GM23338 (cell line): ENCODE measurements around the gene MYL11. TPM values are rescaled to one million over a fixed set of nuclear protein-coding genes. Genes with fewer than 3 reads are reported as not detected.

Experiments used
- ATAC-seq: fragments of 200-7000 bp; cut with Tn5 transposase; 3 replicates; pipeline ENCODE4 v1.9.1; 2020
- DNase-seq: peaks from one replicate; pipeline ENCODE4 v3.0.0-alpha.2; 2015; ENCODE audit warnings: low spot score
- H2AFZ ChIP-seq: fragments of 200-600 bp; sonication (generic); 2 replicates; pipeline ENCODE4 v1.8.0; 2016; ENCODE audit warnings: antibody characterized with exemption, mild to moderate bottlenecking, moderate library complexity
- H3F3A ChIP-seq: fragments of 200-600 bp; sonication (generic); replicated peaks from 2 replicates; pipeline ENCODE4 v1.8.0; 2017; ENCODE audit warnings: antibody characterized with exemption, mixed run types, low read depth
- H3K27ac ChIP-seq: fragments of 200-600 bp; sonication (generic); 2 replicates; pipeline ENCODE4 v1.6.1; 2016; ENCODE audit warnings: low read depth
- H3K27me3 ChIP-seq: fragments of 200-600 bp; sonication (generic); 2 replicates; pipeline ENCODE4 v1.8.0; 2016; ENCODE audit warnings: mild to moderate bottlenecking, mixed run types, moderate library complexity; ENCODE audit not compliant: insufficient read depth
- H3K36me3 ChIP-seq: fragments of 200-600 bp; sonication (generic); 2 replicates; pipeline ENCODE4 v1.8.0; 2016; ENCODE audit warnings: mild to moderate bottlenecking; ENCODE audit not compliant: insufficient read depth
- H3K4me1 ChIP-seq: fragments of 200-600 bp; sonication (generic); 2 replicates; pipeline ENCODE4 v1.8.0; 2016; ENCODE audit warnings: mild to moderate bottlenecking, moderate library complexity; ENCODE audit not compliant: insufficient read depth
- H3K4me2 ChIP-seq: fragments of 200-600 bp; sonication (generic); 2 replicates; pipeline ENCODE4 v1.7.1; 2017; ENCODE audit warnings: mixed run types
- H3K4me3 ChIP-seq: fragments of 200-600 bp; sonication (generic); 2 replicates; pipeline ENCODE4 v1.6.1; 2016; ENCODE audit warnings: mixed run types
- H3K79me2 ChIP-seq: fragments of 200-600 bp; sonication (generic); replicated peaks from 2 replicates; pipeline ENCODE4 v1.8.0; 2017; ENCODE audit warnings: mild to moderate bottlenecking; ENCODE audit not compliant: insufficient read depth
- H3K9me2 ChIP-seq: fragments of 200-600 bp; sonication (generic); 2 replicates; pipeline ENCODE4 v1.8.0; 2017; ENCODE audit not compliant: insufficient read depth
- H4K20me1 ChIP-seq: fragments of 200-600 bp; sonication (generic); replicated peaks from 2 replicates; pipeline ENCODE4 v1.8.0; 2017; ENCODE audit warnings: mild to moderate bottlenecking; ENCODE audit not compliant: insufficient read depth
- H3K27ac Mint-ChIP-seq: 2 replicates; pipeline ENCODE4 v1.8.0; 2020; ENCODE audit warnings: inconsistent platforms, mild to moderate bottlenecking, moderate library complexity, mixed read lengths
- H3K27me3 Mint-ChIP-seq: 3 replicates; pipeline ENCODE4 v1.8.0; 2022; ENCODE audit warnings: low read depth, mild to moderate bottlenecking, moderate library complexity, mixed read lengths, inconsistent platforms; ENCODE audit not compliant: insufficient read depth, poor library complexity
- H3K36me3 Mint-ChIP-seq: 3 replicates; pipeline ENCODE4 v1.8.0; 2021; ENCODE audit warnings: low read depth, mild to moderate bottlenecking, inconsistent platforms, moderate library complexity, mixed read lengths
- H3K4me1 Mint-ChIP-seq: 3 replicates; pipeline ENCODE4 v1.8.0; 2020; ENCODE audit warnings: mild to moderate bottlenecking, inconsistent platforms, mixed read lengths
- H3K4me3 Mint-ChIP-seq: 3 replicates; pipeline ENCODE4 v1.8.0; 2021; ENCODE audit warnings: moderate library complexity, mild to moderate bottlenecking, inconsistent platforms, mixed read lengths
- H3K9me3 Mint-ChIP-seq: 3 replicates; pipeline ENCODE4 v1.8.0; 2020; ENCODE audit warnings: moderate library complexity, mild to moderate bottlenecking, inconsistent platforms, mixed read lengths
- CREB1 ChIP-seq: fragments of 250-450 bp; sonication (Bioruptor Pico); IDR thresholded peaks from 2 replicates; pipeline ENCODE4 v1.5.0; 2020; ENCODE audit warnings: low read depth, mild to moderate bottlenecking, moderate library complexity
- CTCF ChIP-seq, 2 experiments: fragments of 200-600 bp in 1 of 2; sonication (generic) in 1 of 2; conservative IDR thresholded peaks; 2 replicates each; pipeline versions ENCODE4 v1.5.1 to v1.6.1; 2016 to 2017; ENCODE audit warnings: antibody characterized with exemption in 2 of 2, low read depth in 2 of 2, mild to moderate bottlenecking in 2 of 2, moderate library complexity in 1 of 2
- EZH2 ChIP-seq: fragments of 200-600 bp; sonication (generic); IDR thresholded peaks from one replicate; pipeline ENCODE4 v1.8.0; 2017; ENCODE audit warnings: antibody characterized with exemption, mild to moderate bottlenecking, low read depth; ENCODE audit not compliant: unreplicated experiment
- EZH2phosphoT487 ChIP-seq: fragments of 200-600 bp; sonication (generic); IDR thresholded peaks from one replicate; pipeline ENCODE4 v1.8.1; 2018; ENCODE audit warnings: antibody characterized with exemption; ENCODE audit not compliant: unreplicated experiment
- JUNB ChIP-seq: IDR thresholded peaks from one replicate; pipeline ENCODE4 v1.6.1; 2016; ENCODE audit warnings: antibody characterized with exemption; ENCODE audit not compliant: unreplicated experiment
- NANOG ChIP-seq: IDR thresholded peaks from 2 replicates; pipeline ENCODE4 v1.6.1; 2016; ENCODE audit warnings: antibody characterized with exemption, borderline replicate concordance
- POLR2AphosphoS5 ChIP-seq: IDR thresholded peaks from 2 replicates; pipeline ENCODE4 v1.6.1; 2016; ENCODE audit warnings: antibody characterized with exemption, low read depth
- REST ChIP-seq: IDR thresholded peaks from one replicate; pipeline ENCODE4 v1.6.1; 2018; ENCODE audit warnings: antibody characterized with exemption; ENCODE audit not compliant: unreplicated experiment
- polyA plus RNA-seq: library from polyadenylated mRNA; unstranded; fragments of >200 nt; fragmentation: Nextera tagmentation; extraction: Ambion mirVana; gene quantifications from 2 replicates; pipeline ENCODE4 v1.2.1, GENCODE V29; 2016
- total RNA-seq: library from RNA; depleted of rRNA; stranded (reverse); fragments of >200 nt; shearing (Covaris generic); gene quantifications from 2 replicates; pipeline ENCODE4 v1.2.3, GENCODE V29; 2014

Gene MYL11
- total and polyA plus RNA-seq, 2 experiments from 2014 or later: 3.5 TPM; not detected in 1

- no peak for TF ChIP-seq EZH2
- no peak for TF ChIP-seq CTCF (conservative IDR thresholded peaks at IDR 0.05; ENCODE audit: low read depth in 2 of 2)
- no peak for TF ChIP-seq REST
- TF ChIP-seq POLR2AphosphoS5: no peak
- no peak for TF ChIP-seq JUNB
- TF ChIP-seq EZH2phosphoT487: no peak
Measured at GRCh38 chr16:30377050-30377811, 2.6 kb downstream of the MYL11 start (continued).

DNA sequence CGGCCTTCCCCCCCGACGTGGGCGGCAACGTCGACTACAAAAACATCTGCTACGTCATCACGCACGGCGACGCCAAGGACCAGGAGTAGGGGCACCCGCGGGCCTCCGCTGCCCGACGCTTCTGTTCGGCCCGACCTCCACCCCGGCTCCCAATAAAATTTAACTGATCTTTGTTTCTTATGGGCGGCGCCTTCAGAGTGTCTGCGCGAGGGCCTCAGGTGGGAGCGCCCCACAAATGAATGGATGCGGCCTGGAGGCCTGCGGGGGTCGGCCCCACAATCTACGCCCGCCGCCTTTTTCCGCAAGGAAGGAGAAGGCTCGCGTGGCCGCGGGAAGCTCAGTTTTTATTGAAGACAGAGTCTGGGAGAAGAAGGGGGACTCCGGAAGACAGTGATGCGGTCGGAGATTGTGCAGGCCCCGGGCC lies 3.2 kb downstream of the MYL11 start:
- Histone ChIP-seq H3K27ac (peak overlapping the region; percentile 100), H3K4me3 (peak overlapping the region; percentile 94), H3K4me2 (peak overlapping the region; percentile 99), H3K4me1 (peaks cover 11% of the 10 kb centered on the region), H3K36me3 (no peaks in the 10 kb centered on the region), H4K20me1 (no peaks in the 10 kb centered on the region), H3K9me2 (no peaks in the 10 kb centered on the region), H3K27me3 (no peaks in the 10 kb centered on the region), H3K79me2 (0 out of 2 replicates have a peak, but pooled peaks cover 4% of the 10 kb centered on the region), H3F3A (peaks cover 24% of the 10 kb centered on the region), H2AFZ (peak overlapping the region; percentile 93)
- no peak; the same call in 2 of the 3 replicates for ATAC-seq
- H3K4me3 Mint-ChIP-seq: peak overlapping the region; percentile 93
- peaks cover 3% of the 10 kb centered on the region; the same call in 2 of the 3 replicates for H3K36me3 Mint-ChIP-seq
- peak; percentile 93 for DNase-seq
- peaks cover 24% of the 10 kb centered on the region for H3K27me3 Mint-ChIP-seq
- H3K27ac Mint-ChIP-seq: peak overlapping the region; percentile 100
- TF ChIP-seq CREB1: peak; percentile 92
- TF ChIP-seq NANOG: no peak
- TF ChIP-seq POLR2AphosphoS5: peak; percentile 59
- no peak for TF ChIP-seq CTCF (conservative IDR thresholded peaks at IDR 0.05; ENCODE audit: low read depth in 2 of 2)
- peaks cover 24% of the 10 kb centered on the region for H3K4me1 Mint-ChIP-seq
- H3K9me3 Mint-ChIP-seq: no peaks in the 10 kb centered on the region; the same call in none of the 3 replicates
